Left renal cortex interstitium (tissue), 4 donors: ENCODE results near the gene KRTAP10-1. TPM values are rescaled to one million over a fixed set of nuclear protein-coding genes. Genes with fewer than 3 reads are reported as not detected.
"Not testable (repeated sequence)": the region's sequence is repeated elsewhere in the genome, so short reads cannot be mapped to it uniquely, and the experiment has no call there.

ENCODE experiments used
- DNase-seq, 4 donors: peaks; one replicate each; pipeline ENCODE4 v3.0.0-alpha.2; 2013; ENCODE audit warnings: low read depth in 4 of 4, low spot score in 2 of 4, missing footprints in 1 of 4
- polyA plus RNA-seq, 4 donors: library from polyadenylated mRNA; unstranded; fragments of 120-200 nt; gene quantifications; one replicate each; pipeline ENCODE4 v1.2.1, GENCODE V29; 2013; ENCODE audit not compliant: insufficient read length in 4 of 4

The KRTAP10-1 gene
- polyA plus RNA-seq, 4 donors: not detected

DNA sequence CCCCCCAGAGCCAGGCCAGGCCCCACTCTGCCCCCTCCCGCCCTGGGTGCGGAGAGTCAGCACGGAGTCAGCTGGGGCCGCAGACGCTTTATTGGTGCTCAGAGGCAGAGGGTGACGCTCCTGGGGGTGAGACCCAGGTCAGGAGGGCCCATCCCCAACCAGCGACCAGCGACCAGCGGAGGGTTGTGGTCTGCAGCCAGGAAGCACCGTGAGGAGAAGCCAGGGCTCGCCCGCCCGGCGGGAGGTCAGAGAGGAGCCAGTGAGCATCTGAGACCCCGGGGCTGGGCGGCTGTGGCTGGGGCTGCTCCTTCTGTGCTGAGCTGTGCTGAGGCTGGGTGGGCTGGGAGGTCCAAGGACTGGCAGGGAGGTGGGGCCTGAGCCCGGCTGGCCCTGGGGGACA lies 10.3 kb upstream of the KRTAP10-1 start:
- not testable (repeated sequence) for DNase-seq

- DNase-seq: no peak
Observed at GRCh38 chr21:44549525-44550211, 9.7 kb upstream of the KRTAP10-1 start.

DNA sequence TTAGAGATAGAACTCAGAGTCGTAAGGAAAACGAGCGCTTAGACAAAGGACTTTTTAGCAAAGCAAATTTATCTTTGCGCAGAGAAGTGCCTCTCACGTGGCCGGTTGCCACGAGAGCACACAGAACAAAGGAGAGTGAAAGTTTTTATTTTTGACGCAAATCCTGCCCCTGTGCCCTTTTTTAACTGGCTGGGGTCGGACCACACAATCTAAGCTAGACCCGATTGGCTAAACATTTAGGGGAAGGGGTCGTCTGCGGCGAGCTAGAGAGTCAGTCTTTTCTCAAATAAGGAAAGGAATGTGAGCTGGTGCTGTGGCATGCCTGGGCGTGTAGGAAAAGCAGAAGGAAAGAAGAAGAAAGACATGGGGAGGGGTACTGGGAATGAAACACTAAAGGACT lies 8.9 kb upstream of the KRTAP10-1 start:
- no peak for DNase-seq

GRCh38 chr21:44548381-44548780 lies 8.4 kb upstream of the KRTAP10-1 start:
- DNase-seq: no peak

DNA sequence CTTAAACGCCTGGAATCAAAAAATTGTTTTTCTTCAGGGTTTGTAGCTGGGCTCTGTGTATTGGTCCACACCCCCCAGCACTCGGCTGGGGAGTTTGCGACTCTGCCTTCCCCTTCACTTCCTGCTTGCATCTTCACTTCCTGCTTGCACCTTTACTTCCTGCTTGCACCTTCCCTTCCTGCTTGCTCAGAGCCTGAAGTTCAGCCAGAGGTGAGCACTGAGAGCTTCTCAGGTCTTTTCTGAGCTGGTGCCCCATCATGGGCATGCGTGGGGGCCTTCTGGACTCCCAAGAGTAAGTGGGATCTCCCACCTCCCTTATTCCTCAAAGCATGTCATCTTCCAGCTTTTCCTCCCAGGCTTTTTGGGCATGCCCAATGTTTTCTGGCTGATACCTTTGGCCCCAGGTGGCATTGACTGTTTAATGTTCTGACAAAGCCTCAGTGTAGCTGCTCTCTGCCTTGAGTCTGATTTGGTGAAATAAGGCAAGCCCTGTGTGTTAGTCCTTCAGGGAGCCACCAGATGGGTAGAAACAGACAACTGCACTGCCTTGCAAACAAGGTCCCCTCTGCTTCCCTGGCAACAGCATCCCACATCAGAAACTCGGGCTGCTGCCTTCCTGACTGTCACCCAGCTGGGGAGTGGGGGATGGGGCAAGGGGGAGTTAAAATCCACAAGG lies 7.8 kb upstream of the KRTAP10-1 start:
- DNase-seq: no peak

- DNase-seq: no peak
Observed at GRCh38 chr21:44544566-44544965, 4.6 kb upstream of the KRTAP10-1 start.

- no peak for DNase-seq
Observed at GRCh38 chr21:44542716-44543115, 2.7 kb upstream of the KRTAP10-1 start.

GRCh38 chr21:44540741-44541288 lies 820 bp upstream of the KRTAP10-1 start:
- DNase-seq: no peak

- DNase-seq: no peak
Observed at GRCh38 chr21:44539046-44539445, 949 bp downstream of the KRTAP10-1 start.

GRCh38 chr21:44537930-44538911 lies 1.8 kb downstream of the KRTAP10-1 start:
- DNase-seq: no peak

DNA sequence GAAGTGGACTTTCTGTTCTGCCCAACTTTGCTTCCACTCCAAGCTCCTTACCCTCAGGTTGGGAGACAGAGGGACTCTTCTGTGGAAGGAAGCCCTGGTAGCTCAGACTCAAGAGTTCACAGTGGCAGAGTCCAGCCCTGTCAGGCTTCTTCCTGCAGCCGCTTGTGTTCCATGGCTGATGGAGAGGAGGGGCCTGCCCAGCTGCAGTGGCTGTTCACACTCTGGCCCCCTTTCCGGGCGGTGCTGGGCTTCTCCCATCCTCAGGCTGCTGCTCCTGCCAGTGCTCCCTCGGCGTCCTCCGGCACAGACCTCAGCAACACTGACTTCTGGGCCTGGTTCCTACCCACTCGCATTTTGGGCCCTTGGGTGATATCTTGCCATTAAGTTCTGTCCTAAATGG lies 4.0 kb downstream of the KRTAP10-1 start:
- no peak for DNase-seq

DNA sequence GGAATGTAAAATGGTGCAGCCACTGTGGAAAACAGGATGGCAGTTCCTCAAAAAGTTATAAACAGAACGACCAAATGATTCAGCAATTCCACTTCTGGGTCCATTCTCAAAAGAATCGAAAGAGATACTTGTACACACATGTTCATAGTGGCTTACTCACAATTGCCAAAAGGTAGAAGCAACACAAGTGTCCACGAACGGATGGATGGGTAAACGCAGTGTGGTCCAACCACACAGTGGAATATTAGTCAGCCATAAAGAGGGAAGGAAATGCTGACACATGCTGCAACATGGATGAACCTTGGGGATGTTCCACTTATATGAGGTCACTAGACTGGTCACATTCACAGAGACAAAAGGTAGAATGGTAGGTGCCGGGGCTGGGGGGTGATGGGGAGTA lies 5.3 kb downstream of the KRTAP10-1 start:
- DNase-seq: no peak

DNA sequence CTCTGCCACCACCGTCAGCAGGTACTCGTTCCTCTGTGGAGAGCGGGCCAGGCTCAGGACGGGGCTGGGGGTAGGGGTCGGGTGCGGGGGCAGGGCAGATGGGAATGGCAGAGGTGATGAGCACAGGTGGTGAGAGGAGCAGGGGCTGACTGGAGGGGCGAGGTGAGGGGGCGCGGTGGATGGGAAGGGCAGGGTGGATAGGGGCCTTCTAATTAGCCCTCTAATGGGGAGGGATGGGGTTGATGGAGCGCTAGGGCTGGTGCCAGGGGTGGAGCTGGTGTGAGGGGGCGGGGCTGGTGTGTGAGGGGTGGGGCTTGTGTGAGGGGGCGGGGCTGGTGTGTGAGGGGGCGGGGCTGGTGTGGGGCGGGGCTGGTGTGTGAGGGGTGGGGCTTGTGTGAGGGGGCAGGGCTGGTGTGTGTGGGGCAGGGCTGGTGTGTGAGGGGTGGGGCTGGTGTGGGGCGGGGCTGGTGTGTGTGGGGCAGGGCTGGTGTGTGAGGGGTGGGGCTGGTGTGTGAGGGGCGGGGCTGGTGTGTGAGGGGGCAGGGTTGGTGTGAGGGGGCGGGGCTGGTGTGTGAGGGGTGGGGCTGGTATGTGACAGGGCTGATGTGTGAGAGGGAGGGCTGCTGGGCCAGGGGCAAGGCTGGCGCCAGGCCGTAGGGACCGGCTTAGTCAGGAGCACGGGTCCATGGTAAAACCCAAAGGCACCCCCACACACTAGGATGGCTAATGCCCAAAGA lies 5.9 kb downstream of the KRTAP10-1 start:
- no peak for DNase-seq

DNA sequence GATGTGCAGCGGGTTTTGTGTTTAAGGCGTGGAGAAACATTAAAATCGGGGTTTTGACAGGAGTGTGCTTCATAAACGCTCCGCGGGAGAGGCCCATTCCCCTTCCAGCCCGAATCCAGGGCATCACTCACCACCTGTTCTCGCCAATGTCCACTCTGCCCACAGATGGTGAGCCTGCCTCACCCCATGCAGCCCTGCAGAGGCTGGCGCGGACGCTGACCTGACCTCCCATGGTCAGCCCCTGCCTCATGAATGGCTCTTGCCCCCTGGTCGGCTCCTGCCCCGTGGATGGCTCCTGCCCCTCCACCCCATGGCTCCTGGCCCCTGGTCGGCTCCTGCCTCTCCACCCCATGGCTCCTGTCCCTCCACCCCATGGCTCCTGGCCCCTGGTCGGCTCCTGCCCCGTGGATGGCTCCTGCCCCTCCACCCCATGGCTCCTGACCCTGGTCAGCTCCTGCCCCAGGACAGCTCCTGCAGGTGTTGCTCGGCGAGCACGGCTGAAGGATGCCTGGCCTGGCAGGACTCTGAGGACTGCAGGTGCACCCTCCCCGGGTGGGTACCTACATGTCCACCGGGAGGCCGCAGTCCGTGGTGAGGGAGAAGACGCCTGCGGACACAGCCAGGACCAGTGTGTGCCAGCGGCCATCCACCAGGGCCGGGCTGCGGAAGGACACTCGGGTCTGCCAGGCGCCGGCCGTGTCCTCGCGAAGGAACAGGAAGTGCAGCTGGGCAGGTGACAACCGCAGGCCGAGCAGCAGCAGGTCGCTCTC lies 6.7 kb downstream of the KRTAP10-1 start:
- DNase-seq: no peak

- DNase-seq: no peak
Observed at GRCh38 chr21:44532712-44533111, 7.3 kb downstream of the KRTAP10-1 start.

- no peak for DNase-seq
Observed at GRCh38 chr21:44531606-44532564, 8.1 kb downstream of the KRTAP10-1 start.

GRCh38 chr21:44530903-44531605 lies 8.9 kb downstream of the KRTAP10-1 start:
- no peak for DNase-seq
